GM12878 (cell line): ENCODE results near the gene TNFRSF1A. TPM values are rescaled to one million over a fixed set of nuclear protein-coding genes. Genes with fewer than 3 reads are reported as not detected.

Source experiments
- ATAC-seq: fragments of 200-7000 bp; cut with Tn5 transposase; 3 replicates; pipeline ENCODE4 v1.9.1; 2020; ENCODE audit warnings: mild to moderate bottlenecking, moderate library complexity
- BruUV-seq: library from RNA; stranded (reverse); fragments of 400-500 nt; replicated peaks from 2 replicates; lab custom pipeline; 2021; lab: Mats Ljungman, UMichigan
- CTCF ChIA-PET: fragments of 300-600 bp; sonication (Branson Sonifier 250); formaldehyde crosslinking; extraction: SDS; loops from one replicate; lab custom pipeline; 2021; ENCODE audit warnings: inconsistent platforms; lab: Yijun Ruan, JAX
- POLR2A ChIA-PET: fragments of 350-600 bp; formaldehyde crosslinking; extraction: SDS; loops from one replicate; lab custom pipeline; 2021; ENCODE audit warnings: inconsistent platforms; lab: Charles Lee
- RAD21 ChIA-PET: fragments of 300-600 bp; sonication (Branson Sonifier 250); formaldehyde crosslinking; loops from one replicate; lab custom pipeline; 2023; ENCODE audit warnings: antibody characterized with exemption; ENCODE audit not compliant: unreplicated experiment; lab: Charles Lee
- SMC1A ChIA-PET: fragments of 300-600 bp; sonication (Branson Sonifier 250); formaldehyde crosslinking; loops from one replicate; lab custom pipeline; 2023; ENCODE audit not compliant: unreplicated experiment, uncharacterized antibody; lab: Charles Lee
- DNase-seq: peaks from one replicate; pipeline ENCODE4 v3.0.0-alpha.2; 2011; ENCODE audit warnings: low read depth, low spot score
- FAIRE-seq: peaks from 3 replicates; lab custom pipeline; 2011; peaks lifted over from hg19 to GRCh38; lab: Jason Lieb, UNC
- H2AFZ ChIP-seq: 2 replicates; pipeline ENCODE4 v1.6.0; 2011; ENCODE audit warnings: low read depth, low read length, control low read depth; ENCODE audit not compliant: control insufficient read depth
- H3K27ac ChIP-seq: 2 replicates; pipeline ENCODE4 v1.5.1; 2011; ENCODE audit warnings: control low read depth; ENCODE audit not compliant: control insufficient read depth, insufficient read depth
- H3K27me3 ChIP-seq, 2 experiments: replicated peaks in 1 of 2; 2 replicates each; pipeline versions ENCODE4 v1.6.0 to v1.6.1; 2011; ENCODE audit warnings: low read length in 1 of 2; ENCODE audit not compliant: control insufficient read depth in 2 of 2, insufficient read depth in 2 of 2
- H3K36me3 ChIP-seq, 2 experiments: 2 replicates each; pipeline ENCODE4 v1.5.1; 2011; ENCODE audit warnings: low read length in 1 of 2; ENCODE audit not compliant: control insufficient read depth in 2 of 2, insufficient read depth in 2 of 2
- H3K4me1 ChIP-seq: 2 replicates; pipeline ENCODE4 v1.6.1; 2011; ENCODE audit warnings: mild to moderate bottlenecking, low read length, moderate library complexity, mixed read lengths; ENCODE audit not compliant: control insufficient read depth, insufficient read depth
- H3K4me2 ChIP-seq: 2 replicates; pipeline ENCODE4 v1.6.0; 2011; ENCODE audit warnings: control low read depth; ENCODE audit not compliant: control insufficient read depth, insufficient read depth
- H3K4me3 ChIP-seq: fragments of 200-600 bp; sonication (generic); 2 replicates; pipeline ENCODE4 v1.5.1; 2016
- H3K79me2 ChIP-seq: 2 replicates; pipeline ENCODE4 v1.6.0; 2011; ENCODE audit warnings: low read length; ENCODE audit not compliant: control insufficient read depth, insufficient read depth
- H3K9ac ChIP-seq: 2 replicates; pipeline ENCODE4 v1.8.0; 2011; ENCODE audit warnings: low read length, control low read depth, mixed read lengths; ENCODE audit not compliant: control insufficient read depth, insufficient read depth
- H3K9me3 ChIP-seq: replicated peaks from 3 replicates; pipeline ENCODE4 v1.5.1; 2011; ENCODE audit warnings: mild to moderate bottlenecking, low read length; ENCODE audit not compliant: control insufficient read depth, insufficient read depth
- H4K20me1 ChIP-seq: 2 replicates; pipeline ENCODE4 v1.6.0; 2011; ENCODE audit not compliant: control insufficient read depth, insufficient read depth
- CHD4 ChIP-seq: fragments of 200-600 bp; sonication (generic); IDR thresholded peaks from 2 replicates; pipeline ENCODE4 v1.6.1; 2016; ENCODE audit warnings: mild to moderate bottlenecking
- DPF2 ChIP-seq: fragments of 450-650 bp; IDR thresholded peaks from 2 replicates; pipeline ENCODE4 v1.6.1; 2017; ENCODE audit warnings: mild to moderate bottlenecking
- IKZF1 ChIP-seq: fragments of 450-650 bp; conservative IDR thresholded peaks from 2 replicates; pipeline ENCODE4 v1.6.1; 2017; ENCODE audit warnings: antibody characterized with exemption, mild to moderate bottlenecking
- IRF5 ChIP-seq: fragments of 450-650 bp; IDR thresholded peaks from 2 replicates; pipeline ENCODE4 v1.6.1; 2017; ENCODE audit warnings: borderline replicate concordance
- NFXL1 ChIP-seq: fragments of 450-650 bp; IDR thresholded peaks from 2 replicates; pipeline ENCODE4 v1.6.1; 2017; ENCODE audit warnings: antibody characterized with exemption, mild to moderate bottlenecking, borderline replicate concordance
- NR2C2 ChIP-seq: IDR thresholded peaks from 2 replicates; pipeline ENCODE4 v1.6.1; 2011; ENCODE audit warnings: borderline replicate concordance, low read depth; ENCODE audit not compliant: control insufficient read depth, insufficient read length
- SMARCA5 ChIP-seq: fragments of 450-650 bp; IDR thresholded peaks from 2 replicates; pipeline ENCODE4 v1.6.1; 2017; ENCODE audit warnings: mild to moderate bottlenecking
- ZNF384 ChIP-seq: IDR thresholded peaks from 2 replicates; pipeline ENCODE4 v1.6.1; 2012; ENCODE audit warnings: low read depth, mild to moderate bottlenecking, low read length, improper control_type of control experiment, borderline replicate concordance
- WGBS: methylation state at CpG from one replicate; pipeline ENCODE4 v1.1.6; 2016; ENCODE audit warnings: low lambda C conversion rate; ENCODE audit not compliant: insufficient replicate concordance, insufficient coverage; ENCODE audit errors: missing lambda C conversion rate; 5-methylcytosine and 5-hydroxymethylcytosine counted together
- in situ Hi-C: fragments of 300-500 bp; cut with MboI; formaldehyde crosslinking; loops from 9 replicates; pipeline ENCODE4 v1.14.3; 2018; ENCODE audit warnings: mixed read lengths
- intact Hi-C: fragments of 100-400 bp; cut with micrococcal nuclease; formaldehyde crosslinking; loops from one replicate; pipeline ENCODE4 v1.14.2; 2022; ENCODE audit not compliant: unreplicated experiment
- polyA plus RNA-seq, 11 experiments: library from polyadenylated mRNA; depleted of rRNA in 4 of 11; unstranded in 6 of 11; stranded (reverse) in 5 of 11; fragments of >200 nt; fragmentation: Nextera tagmentation in 4 of 11; fragmentation: Illumina TruSeq in 1 of 11; extraction: Ambion mirVana in 4 of 11; extraction: Trizol in 1 of 11; gene quantifications; 1 replicate in 1 of 11; 2 replicates in 10 of 11; pipeline versions ENCODE4 v1.2.1 to v1.2.3, GENCODE V29; 2011 to 2016; ENCODE audit warnings: inconsistent platforms in 2 of 11, missing spikeins in 2 of 11, low read depth in 1 of 11
- total RNA-seq, 4 experiments: library from RNA; depleted of rRNA in 3 of 4; stranded (reverse); fragments of >200 nt in 3 of 4; fragmentation: Illumina TruSeq in 1 of 4; extraction: Trizol in 1 of 4; gene quantifications; 2 replicates each; pipeline versions ENCODE4 v1.2.1 to v1.2.3, GENCODE V29; 2013 to 2021
- TF ChIP-seq, protein P1 (sequence below): IDR thresholded peaks from 2 replicates; pipeline ENCODE4 v1.6.1; 2011; ENCODE audit warnings: borderline replicate concordance, low read depth, mild to moderate bottlenecking, moderate library complexity, low read length; ENCODE audit not compliant: insufficient read depth, poor library complexity, severe bottlenecking
- TF ChIP-seq, protein P2 (sequence below): fragments of 450-650 bp; IDR thresholded peaks from 2 replicates; pipeline ENCODE4 v1.6.1; 2017; ENCODE audit warnings: mild to moderate bottlenecking, moderate library complexity
- TF ChIP-seq, protein P3 (sequence below): fragments of 450-650 bp; IDR thresholded peaks from 2 replicates; pipeline ENCODE4 v1.6.1; 2018; ENCODE audit warnings: borderline replicate concordance, mild to moderate bottlenecking; ENCODE audit not compliant: partially characterized antibody

The TNFRSF1A gene
- total and polyA plus RNA-seq, 10 of the 15 experiments (the other 5 are each of a cell fraction or from before 2014, with no cell fraction given) = 0.24 to 16.5 (median 13.0) TPM

DNA sequence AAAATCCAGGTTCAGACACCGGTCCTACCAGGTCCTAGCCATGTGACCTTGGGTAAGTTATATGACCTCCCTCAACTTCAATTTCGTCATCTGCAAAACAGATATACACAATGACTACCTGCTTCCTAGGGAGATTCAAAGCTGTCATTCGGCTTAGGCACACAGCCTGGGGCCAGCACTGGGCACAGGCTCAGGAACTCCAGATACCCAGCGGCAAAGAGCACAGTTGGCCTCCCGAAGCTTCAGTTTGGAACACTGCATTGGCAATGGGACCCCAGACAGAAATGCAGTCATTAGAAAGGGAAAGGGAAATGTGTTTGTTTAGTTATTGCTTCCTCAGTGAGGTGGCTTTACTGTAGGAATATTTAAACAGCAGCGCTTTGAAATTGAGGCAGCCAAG lies 20.0 kb downstream of the TNFRSF1A start (continued):
- TF ChIP-seq IKZF1 (no peak), CHD4 (no peak), DPF2 (no peak)
- TF ChIP-seq, protein P1, sequence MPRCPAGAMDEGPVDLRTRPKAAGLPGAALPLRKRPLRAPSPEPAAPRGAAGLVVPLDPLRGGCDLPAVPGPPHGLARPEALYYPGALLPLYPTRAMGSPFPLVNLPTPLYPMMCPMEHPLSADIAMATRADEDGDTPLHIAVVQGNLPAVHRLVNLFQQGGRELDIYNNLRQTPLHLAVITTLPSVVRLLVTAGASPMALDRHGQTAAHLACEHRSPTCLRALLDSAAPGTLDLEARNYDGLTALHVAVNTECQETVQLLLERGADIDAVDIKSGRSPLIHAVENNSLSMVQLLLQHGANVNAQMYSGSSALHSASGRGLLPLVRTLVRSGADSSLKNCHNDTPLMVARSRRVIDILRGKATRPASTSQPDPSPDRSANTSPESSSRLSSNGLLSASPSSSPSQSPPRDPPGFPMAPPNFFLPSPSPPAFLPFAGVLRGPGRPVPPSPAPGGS = no peak
- TF ChIP-seq, protein P2, sequence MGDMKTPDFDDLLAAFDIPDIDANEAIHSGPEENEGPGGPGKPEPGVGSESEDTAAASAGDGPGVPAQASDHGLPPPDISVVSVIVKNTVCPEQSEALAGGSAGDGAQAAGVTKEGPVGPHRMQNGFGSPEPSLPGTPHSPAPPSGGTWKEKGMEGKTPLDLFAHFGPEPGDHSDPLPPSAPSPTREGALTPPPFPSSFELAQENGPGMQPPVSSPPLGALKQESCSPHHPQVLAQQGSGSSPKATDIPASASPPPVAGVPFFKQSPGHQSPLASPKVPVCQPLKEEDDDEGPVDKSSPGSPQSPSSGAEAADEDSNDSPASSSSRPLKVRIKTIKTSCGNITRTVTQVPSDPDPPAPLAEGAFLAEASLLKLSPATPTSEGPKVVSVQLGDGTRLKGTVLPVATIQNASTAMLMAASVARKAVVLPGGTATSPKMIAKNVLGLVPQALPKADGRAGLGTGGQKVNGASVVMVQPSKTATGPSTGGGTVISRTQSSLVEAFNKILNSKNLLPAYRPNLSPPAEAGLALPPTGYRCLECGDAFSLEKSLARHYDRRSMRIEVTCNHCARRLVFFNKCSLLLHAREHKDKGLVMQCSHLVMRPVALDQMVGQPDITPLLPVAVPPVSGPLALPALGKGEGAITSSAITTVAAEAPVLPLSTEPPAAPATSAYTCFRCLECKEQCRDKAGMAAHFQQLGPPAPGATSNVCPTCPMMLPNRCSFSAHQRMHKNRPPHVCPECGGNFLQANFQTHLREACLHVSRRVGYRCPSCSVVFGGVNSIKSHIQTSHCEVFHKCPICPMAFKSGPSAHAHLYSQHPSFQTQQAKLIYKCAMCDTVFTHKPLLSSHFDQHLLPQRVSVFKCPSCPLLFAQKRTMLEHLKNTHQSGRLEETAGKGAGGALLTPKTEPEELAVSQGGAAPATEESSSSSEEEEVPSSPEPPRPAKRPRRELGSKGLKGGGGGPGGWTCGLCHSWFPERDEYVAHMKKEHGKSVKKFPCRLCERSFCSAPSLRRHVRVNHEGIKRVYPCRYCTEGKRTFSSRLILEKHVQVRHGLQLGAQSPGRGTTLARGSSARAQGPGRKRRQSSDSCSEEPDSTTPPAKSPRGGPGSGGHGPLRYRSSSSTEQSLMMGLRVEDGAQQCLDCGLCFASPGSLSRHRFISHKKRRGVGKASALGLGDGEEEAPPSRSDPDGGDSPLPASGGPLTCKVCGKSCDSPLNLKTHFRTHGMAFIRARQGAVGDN = no peak

- ChIA-PET POLR2A (interaction anchor here (1.1 kb wide), 1 partner anchor 151 kb away, joined by 5 read pairs; the partner anchor contains the start of gene VAMP1), SMC1A (interaction anchor here (1.0 to 1.2 kb wide), 2 partner anchors 17 kb away, joined by 3 read pairs; no protein-coding TSS in a partner anchor), CTCF (interaction anchor here (1.0 to 3.1 kb wide), 3 partner anchors 13 to 124 kb away, joined by 3 to 9 read pairs (median 3); no protein-coding TSS in a partner anchor), RAD21 (interaction anchor here (1.0 to 1.5 kb wide), 4 partner anchors 12 to 218 kb away, joined by 3 to 4 read pairs (median 3); no protein-coding TSS in a partner anchor)
- in situ Hi-C loops (no loop called here), intact Hi-C loops (no loop called here)
- Histone ChIP-seq H3K36me3 (no peaks in the 10 kb centered on the region), H3K4me1 (peaks cover 30% of the 10 kb centered on the region), H3K27ac (no peak overlapping the region), H3K4me3 (no peak overlapping the region), H3K79me2 (no peaks in the 10 kb centered on the region), H3K9ac (no peak overlapping the region), H4K20me1 (no peaks in the 10 kb centered on the region), H3K27me3 (no peaks in the 10 kb centered on the region), H3K4me2 (no peak overlapping the region), H3K9me3 (no peaks in the 10 kb centered on the region), H2AFZ (no peak overlapping the region)
- 72% methylated on average over 4 of the region's 4 CpGs for WGBS
- no peak for ATAC-seq
- no TSS peak for BruUV-seq
- DNase-seq = no peak
- no peak for FAIRE-seq
- TF ChIP-seq ZNF384 = no peak
- no peak for TF ChIP-seq IRF5
- no peak for TF ChIP-seq NR2C2
- TF ChIP-seq SMARCA5 = no peak
- no peak for TF ChIP-seq NFXL1
- TF ChIP-seq, protein P3, sequence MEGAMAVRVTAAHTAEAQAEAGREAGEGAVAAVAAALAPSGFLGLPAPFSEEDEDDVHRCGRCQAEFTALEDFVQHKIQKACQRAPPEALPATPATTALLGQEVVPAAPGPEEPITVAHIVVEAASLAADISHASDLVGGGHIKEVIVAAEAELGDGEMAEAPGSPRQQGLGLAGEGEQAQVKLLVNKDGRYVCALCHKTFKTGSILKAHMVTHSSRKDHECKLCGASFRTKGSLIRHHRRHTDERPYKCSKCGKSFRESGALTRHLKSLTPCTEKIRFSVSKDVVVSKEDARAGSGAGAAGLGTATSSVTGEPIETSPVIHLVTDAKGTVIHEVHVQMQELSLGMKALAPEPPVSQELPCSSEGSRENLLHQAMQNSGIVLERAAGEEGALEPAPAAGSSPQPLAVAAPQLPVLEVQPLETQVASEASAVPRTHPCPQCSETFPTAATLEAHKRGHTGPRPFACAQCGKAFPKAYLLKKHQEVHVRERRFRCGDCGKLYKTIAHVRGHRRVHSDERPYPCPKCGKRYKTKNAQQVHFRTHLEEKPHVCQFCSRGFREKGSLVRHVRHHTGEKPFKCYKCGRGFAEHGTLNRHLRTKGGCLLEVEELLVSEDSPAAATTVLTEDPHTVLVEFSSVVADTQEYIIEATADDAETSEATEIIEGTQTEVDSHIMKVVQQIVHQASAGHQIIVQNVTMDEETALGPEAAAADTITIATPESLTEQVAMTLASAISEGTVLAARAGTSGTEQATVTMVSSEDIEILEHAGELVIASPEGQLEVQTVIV = no peak
Measured at GRCh38 chr12:6319446-6319845, 22.4 kb downstream of the TNFRSF1A start.
